ENCODE measurements around the gene MPC1.
"Not testable (repeated sequence)": the region's sequence is repeated elsewhere in the genome, so short reads cannot be mapped to it uniquely, and the experiment has no call there.

Gene MPC1

DNA sequence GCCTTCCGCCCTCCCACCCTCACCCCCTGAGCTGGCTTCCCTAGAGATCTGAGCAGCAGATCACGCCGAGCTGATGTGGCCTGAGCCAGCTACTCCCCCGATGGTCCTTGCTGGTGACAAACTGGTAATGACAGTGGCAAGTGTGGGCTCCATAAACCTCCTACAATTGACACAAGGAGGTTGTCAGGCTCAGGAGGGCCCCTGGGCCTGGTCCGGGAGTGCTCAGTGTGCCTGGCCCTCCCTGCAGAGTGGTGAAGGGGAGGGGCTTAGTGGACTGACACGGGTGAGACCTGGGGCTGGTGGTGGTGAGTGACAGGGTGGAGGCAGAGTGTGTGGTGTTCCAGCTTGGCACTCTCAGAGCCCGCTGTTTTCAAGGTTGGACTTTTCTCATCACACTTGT, 22.6 kb upstream of the MPC1 start:
- DNase-seq, result no peak

GRCh38 chr6:166402582-166403277, 20.0 kb upstream of the MPC1 start:
- DNase-seq, result no peak

- not testable (repeated sequence) for DNase-seq
Measured at GRCh38 chr6:166400649-166401250, 18.0 kb upstream of the MPC1 start.

DNA sequence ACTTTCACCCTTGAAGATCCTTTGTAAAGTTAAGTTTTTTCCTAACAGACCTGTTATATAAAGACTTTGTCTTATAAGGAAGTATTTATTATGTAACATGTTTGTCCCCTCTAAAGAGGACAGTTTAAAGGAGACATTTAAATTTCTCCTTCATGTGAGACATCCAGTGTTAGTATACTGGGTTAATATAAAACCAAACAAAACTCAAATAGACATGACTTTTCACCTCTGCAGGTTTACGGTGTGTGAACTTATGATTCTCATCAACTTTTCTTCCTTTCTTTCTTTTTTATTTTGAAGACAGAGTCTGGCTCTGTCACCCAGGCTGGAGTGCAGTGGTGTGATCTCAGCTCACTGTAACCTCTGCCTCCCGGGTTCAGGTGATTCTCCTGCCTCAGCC, 17.4 kb upstream of the MPC1 start:
- DNase-seq, result no peak

GRCh38 chr6:166398348-166398747, 15.6 kb upstream of the MPC1 start:
- no peak for DNase-seq

DNA sequence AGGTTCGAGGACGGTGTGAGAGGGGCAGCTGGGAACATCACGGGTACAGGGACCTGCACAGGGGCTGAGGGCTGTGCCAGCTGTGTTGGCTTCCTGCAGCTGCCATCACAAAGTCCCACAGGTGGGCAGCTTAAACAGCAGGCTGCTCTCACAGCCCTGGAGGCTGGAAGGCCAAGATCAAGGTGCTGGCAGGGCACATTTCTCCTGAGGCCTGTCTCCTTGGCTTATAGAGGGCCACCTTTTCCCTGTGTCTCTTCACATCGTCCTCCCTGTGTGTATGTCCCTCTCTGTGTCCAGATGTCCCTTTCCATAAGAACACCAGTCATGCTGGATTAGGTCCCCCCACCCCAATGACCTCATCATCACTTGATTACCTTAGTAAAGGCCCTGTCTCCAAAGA, 15.1 kb upstream of the MPC1 start:
- no peak for DNase-seq

DNA sequence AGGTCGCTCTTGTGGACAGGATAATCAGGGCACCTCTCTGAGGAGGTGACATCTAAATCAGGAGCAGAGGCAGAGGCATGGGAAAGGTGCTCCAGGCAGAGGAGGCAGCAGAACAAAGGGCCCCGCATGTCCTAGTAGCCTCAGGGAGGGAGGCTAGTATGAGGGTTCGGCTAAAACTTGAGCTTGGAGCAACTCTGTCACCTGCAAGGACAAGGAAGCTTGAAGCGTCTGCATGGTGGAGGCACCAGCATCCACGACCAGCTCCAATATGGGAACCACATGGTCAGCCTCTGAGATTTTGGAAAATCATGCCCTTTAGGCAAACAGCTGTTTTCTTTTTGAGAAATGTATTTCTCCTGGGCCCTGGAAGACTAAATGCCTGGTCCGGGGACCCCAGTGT, 13.0 kb upstream of the MPC1 start:
- DNase-seq, result no peak

- no peak for DNase-seq
Measured at GRCh38 chr6:166395351-166395750, 12.6 kb upstream of the MPC1 start.

GRCh38 chr6:166394036-166394892, 11.5 kb upstream of the MPC1 start:
- no peak for DNase-seq

DNA sequence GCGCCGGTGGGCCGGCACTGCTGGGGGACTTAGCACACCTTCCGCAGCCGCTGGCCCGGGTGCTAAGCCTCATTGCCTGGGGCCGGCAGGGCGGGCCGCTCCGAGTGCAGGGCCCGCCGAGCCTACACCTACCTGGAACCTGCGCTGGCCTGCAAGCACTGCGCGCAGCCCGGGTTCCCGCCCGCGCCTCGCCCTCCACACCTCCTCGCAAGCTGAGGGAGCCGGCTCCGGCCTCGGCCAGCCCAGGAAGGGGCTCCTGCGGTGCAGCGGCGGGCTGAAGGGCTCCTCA, 10.7 kb upstream of the MPC1 start:
- no peak for DNase-seq

- not testable (repeated sequence) for DNase-seq
Measured at GRCh38 chr6:166392755-166393534, 10.2 kb upstream of the MPC1 start.

GRCh38 chr6:166389119-166389518, 6.4 kb upstream of the MPC1 start:
- DNase-seq, result no peak

- no peak for DNase-seq
Measured at GRCh38 chr6:166388290-166389004, 5.7 kb upstream of the MPC1 start.

DNA sequence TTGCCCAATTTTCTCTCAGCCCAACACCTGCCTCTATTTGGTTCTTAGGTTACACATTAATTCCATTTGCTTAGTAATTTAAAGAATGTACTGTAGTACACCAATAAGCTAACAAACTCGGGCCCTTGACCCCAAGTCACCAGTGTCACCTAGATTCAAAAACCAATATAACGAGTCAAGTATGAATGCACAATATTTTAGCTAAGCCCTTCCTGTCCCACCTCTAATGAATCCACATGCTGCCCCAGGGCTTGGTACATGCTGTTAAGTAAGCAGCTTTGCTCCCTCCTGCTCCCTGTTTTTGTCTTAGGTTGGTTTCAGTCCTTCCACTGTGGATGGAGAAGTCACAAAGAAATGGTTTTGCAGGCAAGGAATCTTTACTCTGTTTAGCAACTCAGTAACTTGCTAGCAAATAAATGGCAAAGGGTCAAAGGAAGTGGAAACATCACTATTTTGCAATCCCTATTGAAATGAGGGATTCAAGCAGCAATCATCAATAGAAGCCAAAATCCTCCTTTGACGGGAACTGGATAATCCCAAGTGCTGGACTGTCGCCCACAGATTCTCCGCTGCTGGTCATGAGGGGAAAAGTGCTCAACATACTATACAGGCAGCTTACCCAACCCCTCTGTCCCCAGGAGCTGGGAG, 5.0 kb upstream of the MPC1 start:
- no peak for DNase-seq

- DNase-seq, result not testable (repeated sequence)
Measured at GRCh38 chr6:166387098-166387497, 4.4 kb upstream of the MPC1 start.

DNA sequence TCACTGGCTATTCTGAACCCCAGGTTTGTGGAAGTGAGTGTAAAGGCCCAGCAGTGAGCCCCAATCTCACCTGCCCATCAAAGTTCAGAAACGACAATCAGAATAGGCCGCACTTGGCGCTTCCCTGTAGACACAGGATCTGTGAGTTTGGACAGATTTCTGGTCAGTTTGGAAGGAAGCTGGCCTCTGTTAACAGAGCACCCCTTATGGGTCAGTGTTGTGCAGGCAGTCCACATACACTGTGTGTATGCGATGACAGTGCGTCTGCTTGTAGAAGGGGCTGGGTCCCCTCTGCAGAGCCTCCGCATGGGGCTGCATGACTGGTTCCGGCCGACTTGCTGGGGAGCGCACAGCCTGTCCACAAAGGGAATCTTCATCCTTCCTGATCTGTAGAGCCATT, 3.4 kb upstream of the MPC1 start:
- DNase-seq, result no peak

DNA sequence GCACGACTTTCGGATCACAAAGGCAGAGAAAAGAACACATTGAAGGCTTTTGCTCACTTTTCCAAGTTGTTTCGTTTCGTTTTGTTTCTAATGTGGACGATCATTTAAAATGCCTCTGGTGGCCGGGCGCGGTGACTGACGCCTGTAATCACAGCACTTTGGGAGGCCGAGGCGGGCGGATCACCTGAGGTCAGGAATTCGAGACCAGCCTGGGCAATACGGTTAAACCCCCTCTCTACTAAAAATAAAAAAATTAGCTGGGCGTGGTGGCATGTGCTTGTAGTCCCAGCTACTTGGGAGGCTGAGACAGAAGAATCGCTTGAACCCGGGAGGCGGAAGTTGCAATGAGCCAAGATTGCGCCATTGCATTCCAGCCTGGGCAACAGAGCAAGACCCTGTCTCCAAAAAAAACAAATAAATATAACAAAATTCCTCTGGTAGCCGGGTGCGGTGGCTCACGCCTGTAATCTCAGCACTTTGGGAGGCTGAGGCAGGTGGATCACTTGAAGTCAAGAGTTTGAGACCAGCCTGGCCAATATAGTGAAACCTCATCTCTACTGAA, 1.1 kb upstream of the MPC1 start:
- DNase-seq, result not testable (repeated sequence)

- DNase-seq, result no peak
Measured at GRCh38 chr6:166382500-166382932, 224 bp downstream of the MPC1 start.

DNA sequence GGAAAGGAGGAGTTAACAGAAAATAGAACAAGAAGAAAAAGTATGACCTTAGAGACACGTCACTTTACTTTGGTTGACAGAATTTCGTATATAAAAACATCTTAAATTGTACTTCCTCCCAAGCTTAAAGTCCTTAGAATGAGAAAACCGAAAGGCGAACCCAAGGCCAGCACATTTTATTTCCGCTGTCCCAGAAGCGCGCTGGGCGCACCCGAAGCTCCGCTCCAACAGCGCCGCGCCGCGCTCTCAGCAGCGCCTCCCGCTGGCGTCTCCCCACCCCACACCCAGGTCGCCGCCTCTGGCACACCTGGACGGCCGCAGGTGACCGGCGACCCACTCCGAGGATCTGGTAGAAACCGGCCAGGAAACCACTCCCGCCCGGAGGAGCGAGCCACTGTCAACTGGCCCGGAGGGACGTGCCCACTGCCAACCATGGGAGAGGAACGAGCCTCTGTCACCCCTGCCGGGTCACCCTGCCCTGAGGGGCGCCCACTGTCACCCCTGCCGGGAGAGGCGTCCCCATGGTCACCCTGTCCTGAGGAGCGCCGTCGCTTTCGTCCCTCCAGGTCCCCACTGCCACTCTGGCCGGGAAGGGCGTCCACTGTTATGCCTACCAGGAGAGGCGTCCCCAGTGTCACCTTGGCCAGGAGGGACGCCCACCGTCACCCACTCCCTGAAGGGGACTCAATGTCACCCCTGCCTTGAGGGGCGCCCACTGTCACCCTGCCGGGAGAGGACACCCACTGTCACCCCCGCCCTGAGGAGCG, 824 bp downstream of the MPC1 start:
- DNase-seq, result peak; percentile 51

GRCh38 chr6:166381381-166381732, 1.4 kb downstream of the MPC1 start:
- DNase-seq, result no peak

- no peak for DNase-seq
Measured at GRCh38 chr6:166379800-166380199, 2.9 kb downstream of the MPC1 start.

Measured in right forelimb (tissue), 1 donor.